Right lobe of liver (tissue), 6 donors: ENCODE measurements around the gene TRAPPC2. TPM values are rescaled to one million over a fixed set of nuclear protein-coding genes. Genes with fewer than 3 reads are reported as not detected.

Experiments used
- ATAC-seq, 4 donors: fragments of 200-7000 bp; cut with Tn5 transposase; one replicate each; pipeline ENCODE4 v1.9.1; 2020; ENCODE audit warnings: mild to moderate bottlenecking in 4 of 4, moderate library complexity in 4 of 4
- DNase-seq, 3 donors: peaks; one replicate each; pipeline ENCODE4 v3.0.0-alpha.2; 2020
- H3K27ac ChIP-seq, 3 donors: fragments of 200-600 bp; one replicate each; pipeline ENCODE4 v1.8.0; 2022
- H3K27me3 ChIP-seq, 2 donors: fragments of 200-600 bp; one replicate each; pipeline ENCODE4 v1.8.0; 2022
- H3K36me3 ChIP-seq, 4 donors: fragments of 200-600 bp; sonication (generic) in 1 of 4; one replicate each; pipeline versions ENCODE4 v1.5.1 to v1.8.0; 2017 to 2022; ENCODE audit warnings: control low read depth in 1 of 4
- H3K4me1 ChIP-seq, 4 donors: fragments of 200-600 bp; sonication (generic) in 1 of 4; one replicate each; pipeline versions ENCODE4 v1.5.1 to v1.8.0; 2017 to 2022; ENCODE audit warnings: control low read depth in 1 of 4
- H3K4me3 ChIP-seq, 3 donors: fragments of 200-600 bp; one replicate each; pipeline ENCODE4 v1.8.0; 2022
- H3K9me3 ChIP-seq, 4 donors: fragments of 200-600 bp; sonication (generic) in 1 of 4; one replicate each; pipeline versions ENCODE4 v1.5.1 to v1.8.0; 2017 to 2022; ENCODE audit warnings: control low read depth in 1 of 4
- CTCF ChIP-seq, 4 donors: fragments of 200-600 bp in 3 of 4; fragments of 450-650 bp in 1 of 4; IDR thresholded peaks; one replicate each; pipeline versions ENCODE4 v1.5.1 to v1.8.0; 2016 to 2022; ENCODE audit warnings: antibody characterized with exemption in 4 of 4, mild to moderate bottlenecking in 2 of 4
- POLR2A ChIP-seq: fragments of 450-650 bp; IDR thresholded peaks from one replicate; pipeline ENCODE4 v1.6.1; 2017; ENCODE audit warnings: antibody characterized with exemption, mild to moderate bottlenecking
- WGBS: methylation state at CpG from one replicate; pipeline ENCODE4 v1.1.6; 2018; ENCODE audit warnings: low coverage, low lambda C conversion rate; ENCODE audit not compliant: insufficient coverage; ENCODE audit errors: missing lambda C conversion rate; 5-methylcytosine and 5-hydroxymethylcytosine counted together
- intact Hi-C, 2 donors: fragments of 100-400 bp; cut with DNase I; formaldehyde crosslinking; loops; one replicate each; pipeline versions ENCODE4 v1.11.2 to v1.14.1; 2022
- total RNA-seq, 6 experiments: library from RNA; depleted of rRNA in 2 of 6; stranded (reverse); fragments of >200 nt in 2 of 6; fragmentation: NEBNext Ultra II Directional in 3 of 6; extraction: Animal tissue kit (Norgen Biotek cat#: 25700) in 3 of 6; gene quantifications; one replicate each; pipeline versions ENCODE4 v1.1.0 to v1.2.4, GENCODE V29; 2016 to 2023
- donor health status: DM: no; HTN: yes; CAD: no.
- donor health status: DM: no; HTN: no; CAD: no.
- donor health status: DM: no; HTN: no; CAD: no.
- donor health status: DM: no; HTN: yes; CAD: no.
- donor health status: DM: no; HTN: yes; CAD: no.

The TRAPPC2 gene
- total RNA-seq, 6 experiments from 2014 or later = 6.3 to 13.8 (median 8.5) TPM

GRCh38 chrX:13756381-13756780 lies 22.0 kb upstream of the TRAPPC2 start:
- H3K36me3 ChIP-seq = peaks cover 0 to 53% (median 9%) of the 10 kb centered on the region in 4 donors
- intact Hi-C loops = no loop called here
- no peak overlapping the region for H3K4me3 ChIP-seq
- no peak for DNase-seq
- TF ChIP-seq CTCF (IDR thresholded peaks at IDR 0.05) = no peak
- no peaks in the 10 kb centered on the region for H3K27me3 ChIP-seq
- ATAC-seq = no peak
- H3K9me3 ChIP-seq = no peaks in the 10 kb centered on the region
- H3K27ac ChIP-seq = no peak overlapping the region
- no peaks in the 10 kb centered on the region for H3K4me1 ChIP-seq
- WGBS = 84% methylated on average over 4 of the region's 4 CpGs

- Histone ChIP-seq H3K27ac (no peak overlapping the region), H3K4me3 (no peak overlapping the region), H3K36me3 (peaks cover 0 to 43% (median 8%) of the 10 kb centered on the region in 4 donors), H3K27me3 (no peaks in the 10 kb centered on the region), H3K9me3 (no peaks in the 10 kb centered on the region), H3K4me1 (no peaks in the 10 kb centered on the region)
- ATAC-seq (no peak), DNase-seq (no peak)
- intact Hi-C loops = no loop called here
- TF ChIP-seq CTCF (IDR thresholded peaks at IDR 0.05) = no peak
- no peak for TF ChIP-seq POLR2A
- 67% methylated on average over 1 of the region's 1 CpG for WGBS
Observed at GRCh38 chrX:13755254-13755653, 20.8 kb upstream of the TRAPPC2 start.

GRCh38 chrX:13754765-13755164 lies 20.3 kb upstream of the TRAPPC2 start:
- TF ChIP-seq POLR2A (no peak), CTCF (IDR thresholded peaks at IDR 0.05) (no peak)
- intact Hi-C loops = loop anchor here in 1 of 2 donors (5.0 kb wide), 1 partner anchor 278 kb away; no protein-coding TSS in a partner anchor
- Histone ChIP-seq H3K4me1 (no peaks in the 10 kb centered on the region), H3K27me3 (no peaks in the 10 kb centered on the region), H3K36me3 (peaks cover 0 to 39% (median 8%) of the 10 kb centered on the region in 4 donors), H3K27ac (no peak overlapping the region), H3K4me3 (no peak overlapping the region), H3K9me3 (no peaks in the 10 kb centered on the region)
- DNase-seq (no peak), ATAC-seq (no peak)
- WGBS = 50% methylated on average over 1 of the region's 1 CpG

GRCh38 chrX:13752646-13753045 lies 18.2 kb upstream of the TRAPPC2 start:
- ATAC-seq (peak in 1 of 4 donors; percentile 23), DNase-seq (no peak)
- WGBS = 58% methylated on average over 3 of the region's 3 CpGs
- intact Hi-C loops = loop anchor here in 1 of 2 donors (5.0 kb wide), 1 partner anchor 280 kb away; no protein-coding TSS in a partner anchor
- Histone ChIP-seq H3K27me3 (no peaks in the 10 kb centered on the region), H3K9me3 (no peaks in the 10 kb centered on the region), H3K36me3 (peaks cover 0 to 36% (median 2%) of the 10 kb centered on the region in 4 donors), H3K4me1 (no peaks in the 10 kb centered on the region), H3K4me3 (no peak overlapping the region), H3K27ac (no peak overlapping the region)
- TF ChIP-seq POLR2A (no peak), CTCF (IDR thresholded peaks at IDR 0.05) (no peak)

GRCh38 chrX:13752141-13752540 lies 17.7 kb upstream of the TRAPPC2 start:
- Histone ChIP-seq H3K36me3 (peaks cover 0 to 31% (median under 1%) of the 10 kb centered on the region in 4 donors), H3K9me3 (no peaks in the 10 kb centered on the region), H3K4me3 (no peak overlapping the region), H3K4me1 (no peaks in the 10 kb centered on the region), H3K27ac (no peak overlapping the region), H3K27me3 (no peaks in the 10 kb centered on the region)
- DNase-seq = no peak
- ATAC-seq = no peak
- intact Hi-C loops = loop anchor here in 1 of 2 donors (5.0 kb wide), 1 partner anchor 280 kb away; no protein-coding TSS in a partner anchor
- 58% methylated on average over 3 of the region's 3 CpGs for whole genome bisulfite sequencing
- no peak for TF ChIP-seq CTCF (IDR thresholded peaks at IDR 0.05)
- no peak for TF ChIP-seq POLR2A
